Adrenal gland (tissue), 12 donors: ENCODE results near the gene SYMPK. TPM values are rescaled to one million over a fixed set of nuclear protein-coding genes. Genes with fewer than 3 reads are reported as not detected.
A peak's percentile ranks its signal among the peaks of the same experiment; 100 is the strongest.

Experiments used
- DNase-seq, 7 donors: peaks; one replicate each; pipeline ENCODE4 v3.0.0-alpha.2; 2019 to 2020
- H3K27ac ChIP-seq, 5 donors: fragments of 200-600 bp; sonication (generic) in 4 of 5; 1 replicate in 3 of 5; 2 replicates in 2 of 5; pipeline versions ENCODE4 v1.5.1 to v1.8.0; 2016 to 2020; ENCODE audit warnings: mild to moderate bottlenecking in 1 of 5
- H3K27me3 ChIP-seq: fragments of 200-600 bp; 2 replicates; pipeline ENCODE4 v1.8.0; 2021
- H3K36me3 ChIP-seq, 2 donors: fragments of 200-600 bp; replicated peaks in 1 of 2; 1 replicate in 1 of 2; 2 replicates in 1 of 2; pipeline versions ENCODE4 v1.5.1 to v1.8.0; 2018 to 2022
- H3K4me1 ChIP-seq, 2 donors: fragments of 200-600 bp; replicated peaks in 1 of 2; 1 replicate in 1 of 2; 2 replicates in 1 of 2; pipeline versions ENCODE4 v1.5.1 to v1.8.0; 2018 to 2021
- H3K4me3 ChIP-seq, 4 donors: fragments of 200-600 bp; sonication (generic) in 3 of 4; one replicate each; pipeline ENCODE4 v1.5.1; 2016 to 2018
- H3K9me3 ChIP-seq, 3 donors: fragments of 200-600 bp; sonication (generic) in 1 of 3; replicated peaks in 1 of 3; 1 replicate in 2 of 3; 2 replicates in 1 of 3; pipeline versions ENCODE4 v1.5.1 to v1.8.0; 2016 to 2021
- POLR2A ChIP-seq, 2 donors: fragments of 450-650 bp; IDR thresholded peaks; one replicate each; pipeline ENCODE4 v1.6.1; 2017; ENCODE audit warnings: antibody characterized with exemption in 2 of 2, mild to moderate bottlenecking in 2 of 2, moderate library complexity in 1 of 2
- WGBS, 4 donors: extraction: QIAGEN DNeasy Blood & Tissue Kit in 2 of 4; methylation state at CpG; one replicate each; pipeline versions ENCODE4 v1.1.5 to v1.1.7; 2013 to 2017; 5-methylcytosine and 5-hydroxymethylcytosine counted together
- intact Hi-C, 2 donors: fragments of 100-400 bp; cut with DNase I; formaldehyde crosslinking; loops; one replicate each; pipeline versions ENCODE4 v1.14.1 to v1.15.0; 2022 to 2023
- polyA plus RNA-seq, 3 donors: library from polyadenylated mRNA; stranded (reverse); fragments of 200-250 nt in 2 of 3; fragments of 350-450 nt in 1 of 3; fragmentation: Illumina TruSeq in 1 of 3; extraction: RNeasy Lipid Tissue Mini Kit (QIAGEN cat#74804) in 1 of 3; gene quantifications; one replicate each; pipeline ENCODE4 v1.2.3, GENCODE V29; 2013 to 2014
- total RNA-seq, 9 donors: library from RNA; depleted of rRNA in 4 of 9; stranded (reverse); fragments of >200 nt in 4 of 9; fragments of 120-200 nt in 1 of 9; fragmentation: NEBNext Ultra II Directional in 1 of 9; extraction: Animal tissue kit (Norgen Biotek cat#: 25700) in 1 of 9; gene quantifications; one replicate each; pipeline versions ENCODE4 v1.1.0 to v1.2.4, GENCODE V29; 2013 to 2023
- TF ChIP-seq, protein P1 (sequence below), 6 experiments: fragments of 450-650 bp in 4 of 6; fragments of 200-600 bp in 2 of 6; sonication (generic) in 1 of 6; IDR thresholded peaks; 1 replicate in 5 of 6; 2 replicates in 1 of 6; pipeline versions ENCODE4 v1.5.1 to v1.8.0; 2016 to 2021; ENCODE audit warnings: antibody characterized with exemption in 6 of 6, mild to moderate bottlenecking in 2 of 6, moderate library complexity in 1 of 6
- donor health status: healthy with polysubstance abuse.
- donor health status: Bipolar disorder and iron deficiency.
- donor health status: DM: yes; HTN: yes; CAD: no.
- donor health status: DM: no; HTN: no; CAD: no.
- donor health status: DM: no; HTN: no; CAD: no.
- donor health status: DM: yes; HTN: yes; CAD: no.

SYMPK gene
- total and polyA plus RNA-seq, 12 donors, result 32.2 to 313 (median 51.2) TPM

GRCh38 chr19:45887200-45887710 lies 24.3 kb upstream of the SYMPK start:
- 33 to 45% (median 36%) methylated on average over 6 to 10 of the region's 10 CpGs for WGBS, 4 donors
- peaks cover 0 to 15% of the 10 kb centered on the region in 2 donors for H3K36me3 ChIP-seq
- TF ChIP-seq, protein P1, sequence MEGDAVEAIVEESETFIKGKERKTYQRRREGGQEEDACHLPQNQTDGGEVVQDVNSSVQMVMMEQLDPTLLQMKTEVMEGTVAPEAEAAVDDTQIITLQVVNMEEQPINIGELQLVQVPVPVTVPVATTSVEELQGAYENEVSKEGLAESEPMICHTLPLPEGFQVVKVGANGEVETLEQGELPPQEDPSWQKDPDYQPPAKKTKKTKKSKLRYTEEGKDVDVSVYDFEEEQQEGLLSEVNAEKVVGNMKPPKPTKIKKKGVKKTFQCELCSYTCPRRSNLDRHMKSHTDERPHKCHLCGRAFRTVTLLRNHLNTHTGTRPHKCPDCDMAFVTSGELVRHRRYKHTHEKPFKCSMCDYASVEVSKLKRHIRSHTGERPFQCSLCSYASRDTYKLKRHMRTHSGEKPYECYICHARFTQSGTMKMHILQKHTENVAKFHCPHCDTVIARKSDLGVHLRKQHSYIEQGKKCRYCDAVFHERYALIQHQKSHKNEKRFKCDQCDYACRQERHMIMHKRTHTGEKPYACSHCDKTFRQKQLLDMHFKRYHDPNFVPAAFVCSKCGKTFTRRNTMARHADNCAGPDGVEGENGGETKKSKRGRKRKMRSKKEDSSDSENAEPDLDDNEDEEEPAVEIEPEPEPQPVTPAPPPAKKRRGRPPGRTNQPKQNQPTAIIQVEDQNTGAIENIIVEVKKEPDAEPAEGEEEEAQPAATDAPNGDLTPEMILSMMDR (IDR thresholded peaks at IDR 0.05), result no peak
- TF ChIP-seq POLR2A (IDR thresholded peaks at IDR 0.05), result no peak
- no peaks in the 10 kb centered on the region for H3K27me3 ChIP-seq
- H3K4me3 ChIP-seq, result peak overlapping the region in 2 of 4 donors; percentile 78 to 81
- DNase-seq, result peak in 1 of 7 donors; percentile 48
- H3K27ac ChIP-seq, result peak overlapping the region; percentile 64 to 92 (median 88)
- intact Hi-C loops, result no loop called here
- H3K9me3 ChIP-seq, result no peaks in the 10 kb centered on the region
- H3K4me1 ChIP-seq, result peaks cover 4 to 41% of the 10 kb centered on the region in 2 donors

- Histone ChIP-seq H3K36me3 (peaks cover 0 to 15% of the 10 kb centered on the region in 2 donors), H3K27ac (peak overlapping the region; percentile 64 to 92 (median 88)), H3K4me1 (peaks cover 4 to 41% of the 10 kb centered on the region in 2 donors), H3K9me3 (no peaks in the 10 kb centered on the region), H3K27me3 (no peaks in the 10 kb centered on the region), H3K4me3 (peak overlapping the region in 3 of 4 donors; percentile 53 to 81 (median 78))
- intact Hi-C loops, result no loop called here
- peak; percentile 93 to 96 (median 94) for DNase-seq
- TF ChIP-seq POLR2A (IDR thresholded peaks at IDR 0.05), result peak; percentile 69 to 70
- TF ChIP-seq, protein P1 (IDR thresholded peaks at IDR 0.05), result no peak
- 1 to 2% (median 1%) methylated on average over 13 to 32 of the region's 32 CpGs for WGBS, 4 donors
Measured at GRCh38 chr19:45886427-45887199, 23.7 kb upstream of the SYMPK start.

DNA sequence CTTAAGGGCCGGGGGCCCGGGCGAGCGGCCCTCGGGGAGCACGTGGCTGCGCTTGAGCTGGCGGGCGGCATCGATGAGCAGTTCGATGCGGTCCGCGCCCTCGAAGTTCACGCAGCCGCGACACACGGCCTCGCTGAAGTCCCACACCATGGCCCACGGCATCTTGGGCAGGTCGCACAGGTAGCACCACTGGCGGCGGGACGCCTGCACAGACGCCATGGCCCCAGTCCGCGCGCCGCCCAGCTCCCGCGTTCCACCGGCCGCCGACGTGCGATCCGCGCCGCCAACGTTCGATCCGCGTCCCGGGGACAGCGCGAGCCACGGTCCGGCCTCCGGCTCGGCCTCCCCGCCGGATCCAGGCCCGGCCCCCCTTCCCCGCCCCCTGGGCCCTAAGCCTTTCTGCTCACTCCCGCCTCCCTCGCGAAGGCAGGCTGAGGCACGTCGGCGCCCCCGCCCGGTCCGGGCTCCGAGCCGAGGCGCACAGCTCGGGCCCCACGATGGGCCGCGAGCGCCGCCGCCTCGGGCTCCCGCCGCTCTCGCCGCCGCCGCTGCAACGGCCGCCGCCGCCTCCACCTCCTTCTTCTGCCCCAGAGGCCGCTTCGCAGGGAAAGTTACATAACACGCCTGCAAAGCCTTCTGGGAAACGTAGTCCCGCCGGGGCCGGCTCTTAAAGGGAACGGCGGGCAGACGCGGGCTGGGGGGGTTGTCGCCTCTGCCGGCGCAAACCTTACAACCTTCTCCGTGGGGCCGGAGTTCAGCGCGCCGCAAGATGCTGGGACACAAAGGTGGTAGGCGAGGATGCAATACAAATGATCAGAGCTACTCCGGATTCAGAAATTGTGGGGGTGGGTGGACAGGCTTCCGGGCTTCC lies 22.8 kb upstream of the SYMPK start, which contains the start of gene IRF2BP1:
Gene IRF2BP1, minus strand, starts transcription at position 586 of the 871 bp plus-strand sequence. Its CDS starts 367 bp downstream, at position 219.
- peak within 1 kb of the TSS in 3 of 4 donors; percentile 53 to 81 (median 78) for H3K4me3 ChIP-seq
- H3K27ac ChIP-seq, result peak within 1 kb of the TSS; percentile 64 to 92 (median 88)
- H3K9me3 ChIP-seq, result no peaks in the 10 kb centered on the region
- H3K27me3 ChIP-seq, result no peaks in the 10 kb centered on the region
- intact Hi-C loops, result no loop called here
- TF ChIP-seq, protein P1 (IDR thresholded peaks at IDR 0.05), result no peak
- TF ChIP-seq POLR2A (IDR thresholded peaks at IDR 0.05), result peak; percentile 69 to 90
- WGBS, 4 donors, result 0 to 1% (median 0%) methylated on average over 21 to 107 of the region's 107 CpGs
- peaks cover 0 to 15% of the 10 kb centered on the region in 2 donors for H3K36me3 ChIP-seq
- peaks cover 4 to 41% of the 10 kb centered on the region in 2 donors for H3K4me1 ChIP-seq
- peak; percentile 93 to 96 (median 95) for DNase-seq
